Breast epithelium (tissue), 4 donors: Measurements from ENCODE around the gene GRM1. TPM values are rescaled to one million over a fixed set of nuclear protein-coding genes. Genes with fewer than 3 reads are reported as not detected.

Source experiments
- DNase-seq, 2 donors: peaks; one replicate each; pipeline ENCODE4 v3.0.0-alpha.2; 2019; ENCODE audit warnings: low spot score in 2 of 2
- H3K27ac ChIP-seq, 2 donors: fragments of 200-600 bp; sonication (generic) in 1 of 2; one replicate each; pipeline ENCODE4 v1.5.1; 2016 to 2019; ENCODE audit warnings: mild to moderate bottlenecking in 1 of 2
- H3K27me3 ChIP-seq, 2 donors: fragments of 200-600 bp; sonication (generic) in 1 of 2; one replicate each; pipeline versions ENCODE4 v1.5.1 to v1.6.0; 2017 to 2019; ENCODE audit warnings: control low read depth in 1 of 2, mild to moderate bottlenecking in 1 of 2
- H3K36me3 ChIP-seq: fragments of 200-600 bp; one replicate; pipeline ENCODE4 v1.5.1; 2019
- H3K4me1 ChIP-seq, 2 donors: fragments of 200-600 bp; sonication (generic); one replicate each; pipeline ENCODE4 v1.5.1; 2016 to 2019; ENCODE audit warnings: control low read depth in 1 of 2
- H3K4me3 ChIP-seq, 3 donors: fragments of 200-600 bp; sonication (generic); 1 replicate in 2 of 3; 2 replicates in 1 of 3; pipeline ENCODE4 v1.5.1; 2016 to 2019; ENCODE audit warnings: mild to moderate bottlenecking in 3 of 3, moderate library complexity in 2 of 3
- H3K9me3 ChIP-seq, 2 donors: fragments of 200-600 bp; sonication (generic) in 1 of 2; one replicate each; pipeline ENCODE4 v1.5.1; 2016 to 2019; ENCODE audit warnings: control low read depth in 1 of 2
- CTCF ChIP-seq, 3 donors: fragments of 450-650 bp; IDR thresholded peaks; one replicate each; pipeline ENCODE4 v1.5.1; 2016 to 2017; ENCODE audit warnings: antibody characterized with exemption in 3 of 3, mild to moderate bottlenecking in 3 of 3, moderate library complexity in 3 of 3
- POLR2A ChIP-seq: fragments of 450-650 bp; IDR thresholded peaks from one replicate; pipeline ENCODE4 v1.6.1; 2016; ENCODE audit warnings: antibody characterized with exemption, mild to moderate bottlenecking, moderate library complexity
- POLR2AphosphoS5 ChIP-seq, 3 donors: sonication (generic); formaldehyde crosslinking; IDR thresholded peaks; one replicate each; pipeline ENCODE4 v1.6.1; 2017; ENCODE audit warnings: antibody characterized with exemption in 3 of 3
- intact Hi-C: fragments of 100-400 bp; cut with DNase I; formaldehyde crosslinking; loops from one replicate; pipeline ENCODE4 v1.15.1; 2023; ENCODE audit warnings: low total_unique reads
- total RNA-seq, 3 donors: library from RNA; depleted of rRNA; stranded (reverse); fragments of >200 nt; gene quantifications; one replicate each; pipeline ENCODE4 v1.1.0, GENCODE V29; 2016

GRM1 gene
- total RNA-seq, 3 donors from 2014 or later: 0.15 to 0.16 TPM; not detected in 1

GRCh38 chr6:146095481-146095880 is 66.6 kb downstream of the GRM1 start:
- Histone ChIP-seq H3K27me3 (no peaks in the 10 kb centered on the region), H3K36me3 (no peaks in the 10 kb centered on the region), H3K4me1 (no peaks in the 10 kb centered on the region), H3K4me3 (no peak overlapping the region), H3K9me3 (no peaks in the 10 kb centered on the region), H3K27ac (no peak overlapping the region)
- no peak for TF ChIP-seq CTCF (IDR thresholded peaks at IDR 0.05)
- no peak for TF ChIP-seq POLR2AphosphoS5 (IDR thresholded peaks at IDR 0.05)
- no peak for TF ChIP-seq POLR2A
- intact Hi-C loops: loop anchor here (5.0 kb wide), 1 partner anchor 388 kb away; no protein-coding TSS in a partner anchor
- no peak for DNase-seq

- Histone ChIP-seq H3K4me3 (no peak overlapping the region), H3K9me3 (no peaks in the 10 kb centered on the region), H3K27me3 (no peaks in the 10 kb centered on the region), H3K36me3 (no peaks in the 10 kb centered on the region), H3K27ac (no peak overlapping the region), H3K4me1 (no peaks in the 10 kb centered on the region)
- intact Hi-C loops: loop anchor here (5.0 kb wide), 1 partner anchor 390 kb away; no protein-coding TSS in a partner anchor
- TF ChIP-seq CTCF (IDR thresholded peaks at IDR 0.05) (no peak), POLR2A (no peak), POLR2AphosphoS5 (IDR thresholded peaks at IDR 0.05) (no peak)
- no peak for DNase-seq
These were observed 68.7 kb downstream of the GRM1 start for GRCh38 chr6:146097586-146097985.

- TF ChIP-seq POLR2A (no peak), POLR2AphosphoS5 (IDR thresholded peaks at IDR 0.05) (no peak), CTCF (IDR thresholded peaks at IDR 0.05) (no peak)
- no peak for DNase-seq
- no peaks in the 10 kb centered on the region for H3K9me3 ChIP-seq
- no peaks in the 10 kb centered on the region for H3K27me3 ChIP-seq
- H3K4me1 ChIP-seq: no peaks in the 10 kb centered on the region
- no peaks in the 10 kb centered on the region for H3K36me3 ChIP-seq
- H3K27ac ChIP-seq: no peak overlapping the region
- intact Hi-C loops: loop anchor here (5.0 kb wide), 1 partner anchor 368 kb away; no protein-coding TSS in a partner anchor
- H3K4me3 ChIP-seq: no peak overlapping the region
These were observed 71.9 kb downstream of the GRM1 start for GRCh38 chr6:146100776-146101175.

GRCh38 chr6:146103416-146104072 is 74.7 kb downstream of the GRM1 start:
- no peak for TF ChIP-seq POLR2A
- TF ChIP-seq CTCF (IDR thresholded peaks at IDR 0.05): no peak
- no peak for TF ChIP-seq POLR2AphosphoS5 (IDR thresholded peaks at IDR 0.05)
- DNase-seq: no peak
- peaks cover 0 to under 1% of the 10 kb centered on the region in 2 donors for H3K9me3 ChIP-seq
- intact Hi-C loops: loop anchor here (5.0 kb wide), 1 partner anchor 371 kb away; no protein-coding TSS in a partner anchor
- no peaks in the 10 kb centered on the region for H3K4me1 ChIP-seq
- H3K27me3 ChIP-seq: no peaks in the 10 kb centered on the region
- H3K36me3 ChIP-seq: no peaks in the 10 kb centered on the region
- H3K27ac ChIP-seq: no peak overlapping the region
- H3K4me3 ChIP-seq: no peak overlapping the region

GRCh38 chr6:146106532-146106931 is 77.7 kb downstream of the GRM1 start:
- Histone ChIP-seq H3K27me3 (no peaks in the 10 kb centered on the region), H3K9me3 (peaks cover 0 to 7% of the 10 kb centered on the region in 2 donors), H3K4me3 (no peak overlapping the region), H3K36me3 (no peaks in the 10 kb centered on the region), H3K27ac (no peak overlapping the region), H3K4me1 (no peaks in the 10 kb centered on the region)
- intact Hi-C loops: no loop called here
- no peak for DNase-seq
- TF ChIP-seq POLR2A (no peak), POLR2AphosphoS5 (IDR thresholded peaks at IDR 0.05) (no peak), CTCF (IDR thresholded peaks at IDR 0.05) (no peak)
